ENCODE data around the gene MCTP1.

GRCh38 chr5:95331358-95331757 lies 46.5 kb upstream of the MCTP1 start:
- TF ChIP-seq CTCF (IDR thresholded peaks at IDR 0.05 in 2 of 3, conservative IDR thresholded peaks at IDR 0.05 in 1 of 3; ENCODE audit: borderline replicate concordance in 1 of 3, insufficient read depth in 1 of 3, low read depth in 2 of 3, low read length in 2 of 3) (no peak), YY1 (IDR thresholded peaks at IDR 0.05; ENCODE audit: extremely low read depth, insufficient replicate concordance, low read depth, low read length) (no peak), POLR2AphosphoS5 (IDR thresholded peaks at IDR 0.05; ENCODE audit: low read depth, low read length) (no peak), CEBPB (IDR thresholded peaks at IDR 0.05; ENCODE audit: low read depth) (no peak)

Measured in HCT116 (cell line).